H9 (cell line): Measurements from ENCODE around the gene ZFP36L1. TPM values are rescaled to one million over a fixed set of nuclear protein-coding genes. Genes with fewer than 3 reads are reported as not detected.

Source experiments
- DNase-seq: peaks from one replicate; pipeline ENCODE4 v3.0.0-alpha.2; 2017
- H2AFZ ChIP-seq: one replicate; pipeline ENCODE4 v1.6.1; 2013; ENCODE audit warnings: mild to moderate bottlenecking, low read length, control low read depth, moderate library complexity
- H2AK5ac ChIP-seq: 2 replicates; pipeline ENCODE4 v1.6.1; 2013; ENCODE audit warnings: low read length, control low read depth, mixed read lengths; ENCODE audit not compliant: insufficient read length
- H2BK120ac ChIP-seq: one replicate; pipeline ENCODE4 v1.6.1; 2013; ENCODE audit warnings: low read depth, mild to moderate bottlenecking, low read length, control low read depth, inconsistent platforms; ENCODE audit not compliant: poor library complexity, severe bottlenecking
- H2BK12ac ChIP-seq: 2 replicates; pipeline ENCODE4 v1.6.1; 2013; ENCODE audit warnings: low read length, control low read depth, mixed read lengths, low read depth; ENCODE audit not compliant: insufficient read length
- H2BK15ac ChIP-seq: 2 replicates; pipeline ENCODE4 v1.6.1; 2013; ENCODE audit warnings: low read depth, low read length, control low read depth
- H2BK20ac ChIP-seq: one replicate; pipeline ENCODE4 v1.6.1; 2013; ENCODE audit warnings: low read depth, mild to moderate bottlenecking, low read length, control low read depth, inconsistent platforms; ENCODE audit not compliant: poor library complexity, severe bottlenecking
- H2BK5ac ChIP-seq: 2 replicates; pipeline ENCODE4 v1.6.1; 2013; ENCODE audit warnings: low read length, control low read depth, mixed read lengths; ENCODE audit not compliant: insufficient read length
- H3K14ac ChIP-seq: 2 replicates; pipeline ENCODE4 v1.6.1; 2013; ENCODE audit warnings: low read length, control low read depth; ENCODE audit not compliant: insufficient read depth
- H3K18ac ChIP-seq: 2 replicates; pipeline ENCODE4 v1.6.1; 2013; ENCODE audit warnings: low read depth, mild to moderate bottlenecking, mixed read lengths, low read length, control low read depth; ENCODE audit not compliant: insufficient read length
- H3K23ac ChIP-seq: 2 replicates; pipeline ENCODE4 v1.6.1; 2013; ENCODE audit warnings: low read length, control low read depth, mixed read lengths, low read depth; ENCODE audit not compliant: insufficient read length
- H3K23me2 ChIP-seq: 2 replicates; pipeline ENCODE4 v1.6.1; 2013; ENCODE audit warnings: low read depth, mild to moderate bottlenecking, mixed read lengths, low read length, control low read depth; ENCODE audit not compliant: insufficient read length, poor library complexity, severe bottlenecking
- H3K27ac ChIP-seq: 2 replicates; pipeline ENCODE4 v1.5.1; 2013; ENCODE audit warnings: low read length, control low read depth, mixed read lengths, low read depth; ENCODE audit not compliant: insufficient read length
- H3K27me3 ChIP-seq: 2 replicates; pipeline ENCODE4 v1.6.1; 2013; ENCODE audit warnings: low read length, control low read depth, inconsistent platforms; ENCODE audit not compliant: insufficient read depth
- H3K4ac ChIP-seq: 2 replicates; pipeline ENCODE4 v1.6.1; 2013; ENCODE audit warnings: low read depth, mild to moderate bottlenecking, control low read depth, inconsistent platforms, low read length, moderate library complexity
- H3K4me1 ChIP-seq: 2 replicates; pipeline ENCODE4 v1.6.1; 2013; ENCODE audit warnings: low read length, control low read depth, inconsistent platforms; ENCODE audit not compliant: insufficient read depth
- H3K4me2 ChIP-seq: 2 replicates; pipeline ENCODE4 v1.6.1; 2013; ENCODE audit warnings: low read length, control low read depth, mixed read lengths; ENCODE audit not compliant: insufficient read length, insufficient read depth
- H3K56ac ChIP-seq: 2 replicates; pipeline ENCODE4 v1.6.1; 2013; ENCODE audit warnings: low read depth, mild to moderate bottlenecking, mixed read lengths, low read length, control low read depth; ENCODE audit not compliant: insufficient read length
- H3K79me1 ChIP-seq: 2 replicates; pipeline ENCODE4 v1.6.1; 2013; ENCODE audit warnings: low read depth, mild to moderate bottlenecking, moderate library complexity, low read length, control low read depth, inconsistent platforms; ENCODE audit not compliant: insufficient read depth, poor library complexity, severe bottlenecking
- H3K79me2 ChIP-seq: 2 replicates; pipeline ENCODE4 v1.6.1; 2013; ENCODE audit warnings: low read length, control low read depth, inconsistent platforms; ENCODE audit not compliant: insufficient read depth
- H3K9ac ChIP-seq: 2 replicates; pipeline ENCODE4 v1.6.1; 2013; ENCODE audit warnings: low read length, control low read depth, mixed read lengths; ENCODE audit not compliant: insufficient read length; ENCODE audit errors: extremely low read depth
- H3K9me3 ChIP-seq: one replicate; pipeline ENCODE4 v1.6.1; 2013; ENCODE audit warnings: low read depth, low read length, inconsistent platforms; ENCODE audit not compliant: control insufficient read depth
- H3T11ph ChIP-seq: one replicate; pipeline ENCODE4 v1.6.1; 2013; ENCODE audit warnings: mild to moderate bottlenecking, low read length, control low read depth, inconsistent platforms
- H4K20me1 ChIP-seq: one replicate; pipeline ENCODE4 v1.6.1; 2013; ENCODE audit not compliant: control insufficient read depth, insufficient read length, insufficient read depth
- H4K5ac ChIP-seq: 2 replicates; pipeline ENCODE4 v1.6.1; 2013; ENCODE audit warnings: low read depth, mild to moderate bottlenecking, mixed read lengths, low read length, control low read depth; ENCODE audit not compliant: insufficient read length
- H4K8ac ChIP-seq: replicated peaks from 2 replicates; pipeline ENCODE4 v1.6.1; 2013; ENCODE audit warnings: low read length, control low read depth, mixed read lengths, low read depth; ENCODE audit not compliant: insufficient read length
- H4K91ac ChIP-seq: 2 replicates; pipeline ENCODE4 v1.6.1; 2013; ENCODE audit warnings: low read depth, mild to moderate bottlenecking, moderate library complexity, mixed read lengths, low read length, control low read depth; ENCODE audit not compliant: insufficient read length
- H3K27ac Mint-ChIP-seq, 3 experiments: 2 replicates in 2 of 3; 3 replicates in 1 of 3; pipeline ENCODE4 v1.8.0; 2020 to 2021; ENCODE audit warnings: mixed read lengths in 3 of 3, mild to moderate bottlenecking in 1 of 3, moderate library complexity in 1 of 3
- H3K27me3 Mint-ChIP-seq: 2 replicates; pipeline ENCODE4 v1.8.0; 2021; ENCODE audit warnings: low read depth, mild to moderate bottlenecking, moderate library complexity, mixed read lengths
- H3K36me3 Mint-ChIP-seq, 3 experiments: 2 replicates in 2 of 3; 3 replicates in 1 of 3; pipeline ENCODE4 v1.8.0; 2020 to 2021; ENCODE audit warnings: low read depth in 3 of 3, mixed read lengths in 3 of 3; ENCODE audit not compliant: insufficient read depth in 1 of 3
- H3K4me1 Mint-ChIP-seq, 2 experiments: 2 replicates each; pipeline ENCODE4 v1.8.0; 2020; ENCODE audit warnings: mixed read lengths in 2 of 2
- H3K4me3 Mint-ChIP-seq, 2 experiments: 2 replicates in 1 of 2; 3 replicates in 1 of 2; pipeline ENCODE4 v1.8.0; 2020 to 2021; ENCODE audit warnings: mild to moderate bottlenecking in 2 of 2, mixed read lengths in 2 of 2, moderate library complexity in 1 of 2
- H3K9me3 Mint-ChIP-seq, 2 experiments: 2 replicates in 1 of 2; 3 replicates in 1 of 2; pipeline ENCODE4 v1.8.0; 2020; ENCODE audit warnings: mild to moderate bottlenecking in 2 of 2, mixed read lengths in 2 of 2, moderate library complexity in 1 of 2
- WGBS: extraction: QIAGEN DNeasy Blood & Tissue Kit; methylation state at CpG from one replicate; pipeline ENCODE4 v1.1.7; 2013; ENCODE audit warnings: missing lambda C conversion rate, low lambda C conversion rate, mixed read lengths; ENCODE audit not compliant: insufficient read length; ENCODE audit errors: extremely low coverage; 5-methylcytosine and 5-hydroxymethylcytosine counted together
- total RNA-seq: library from RNA; stranded (reverse); gene quantifications from 2 replicates; pipeline ENCODE4 v1.2.1, GENCODE V29; 2021
- TF ChIP-seq, protein P1 (sequence below): fragments of 200-600 bp; sonication (generic); conservative IDR thresholded peaks from 3 replicates; pipeline ENCODE4 v1.8.0; 2021; ENCODE audit warnings: antibody characterized with exemption, mild to moderate bottlenecking

Gene ZFP36L1
- total RNA-seq, 1 experiment from 2014 or later = 109 TPM

DNA sequence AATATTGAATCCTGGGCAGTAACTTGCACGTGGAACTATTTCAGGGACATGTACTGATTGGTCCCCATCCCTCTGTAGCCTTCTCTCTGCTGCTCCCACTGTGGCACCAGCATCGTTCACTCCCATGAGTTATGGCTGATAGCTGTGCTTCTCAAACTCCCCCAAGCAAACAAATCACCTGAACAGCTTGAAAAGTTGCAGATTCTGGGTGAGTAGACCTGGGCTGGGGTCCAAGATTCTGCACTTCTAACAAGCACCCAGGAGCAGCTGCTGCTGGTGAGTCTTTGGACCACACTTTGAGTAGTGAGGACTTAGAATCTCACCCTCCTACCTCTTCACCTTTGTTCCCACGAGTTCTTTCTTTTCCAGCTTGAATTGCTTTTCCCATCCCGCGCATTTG lies 49.4 kb upstream of the ZFP36L1 start:
- no CpG with 5 or more reads among the region's 5 CpGs for WGBS
- H3K4me1 ChIP-seq = no peaks in the 10 kb centered on the region
- no peak overlapping the region for H2BK5ac ChIP-seq
- no peak overlapping the region for H3K56ac ChIP-seq
- Mint-ChIP-seq H3K9me3 (peaks cover 3 to 6% of the 10 kb centered on the region in 2 experiments; a peak in 4 of 5 replicates), H3K36me3 (peaks cover 0 to 3% (median 0%) of the 10 kb centered on the region in 3 experiments; a peak in 3 of 7 replicates), H3K27me3 (peaks cover 3% of the 10 kb centered on the region), H3K4me1 (peaks cover 8 to 9% of the 10 kb centered on the region in 2 experiments; a peak in 3 of 4 replicates), H3K27ac (no peak overlapping the region), H3K4me3 (no peak overlapping the region)
- H4K91ac ChIP-seq = no peak overlapping the region
- no peaks in the 10 kb centered on the region for H4K20me1 ChIP-seq
- no peak overlapping the region for H2BK20ac ChIP-seq
- no peak for DNase-seq
- no peak overlapping the region for H2AFZ ChIP-seq
- H3K23ac ChIP-seq = no peak overlapping the region
- H3K4ac ChIP-seq = no peak overlapping the region
- H2BK15ac ChIP-seq = no peak overlapping the region
- no peak overlapping the region for H3K4me2 ChIP-seq
- no peak overlapping the region for H3T11ph ChIP-seq
- TF ChIP-seq, protein P1, sequence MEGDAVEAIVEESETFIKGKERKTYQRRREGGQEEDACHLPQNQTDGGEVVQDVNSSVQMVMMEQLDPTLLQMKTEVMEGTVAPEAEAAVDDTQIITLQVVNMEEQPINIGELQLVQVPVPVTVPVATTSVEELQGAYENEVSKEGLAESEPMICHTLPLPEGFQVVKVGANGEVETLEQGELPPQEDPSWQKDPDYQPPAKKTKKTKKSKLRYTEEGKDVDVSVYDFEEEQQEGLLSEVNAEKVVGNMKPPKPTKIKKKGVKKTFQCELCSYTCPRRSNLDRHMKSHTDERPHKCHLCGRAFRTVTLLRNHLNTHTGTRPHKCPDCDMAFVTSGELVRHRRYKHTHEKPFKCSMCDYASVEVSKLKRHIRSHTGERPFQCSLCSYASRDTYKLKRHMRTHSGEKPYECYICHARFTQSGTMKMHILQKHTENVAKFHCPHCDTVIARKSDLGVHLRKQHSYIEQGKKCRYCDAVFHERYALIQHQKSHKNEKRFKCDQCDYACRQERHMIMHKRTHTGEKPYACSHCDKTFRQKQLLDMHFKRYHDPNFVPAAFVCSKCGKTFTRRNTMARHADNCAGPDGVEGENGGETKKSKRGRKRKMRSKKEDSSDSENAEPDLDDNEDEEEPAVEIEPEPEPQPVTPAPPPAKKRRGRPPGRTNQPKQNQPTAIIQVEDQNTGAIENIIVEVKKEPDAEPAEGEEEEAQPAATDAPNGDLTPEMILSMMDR = no peak
- H3K27me3 ChIP-seq = no peaks in the 10 kb centered on the region
- H4K8ac ChIP-seq = no peak overlapping the region
- H2BK120ac ChIP-seq = no peak overlapping the region
- H3K14ac ChIP-seq = no peak overlapping the region
- H3K18ac ChIP-seq = no peak overlapping the region
- H4K5ac ChIP-seq = no peak overlapping the region
- no peaks in the 10 kb centered on the region for H3K79me2 ChIP-seq
- H3K9me3 ChIP-seq = no peaks in the 10 kb centered on the region
- peaks cover 4% of the 10 kb centered on the region for H3K23me2 ChIP-seq
- no peak overlapping the region for H3K9ac ChIP-seq
- H3K79me1 ChIP-seq = no peaks in the 10 kb centered on the region
- H2AK5ac ChIP-seq = no peak overlapping the region
- H2BK12ac ChIP-seq = no peak overlapping the region
- no peak overlapping the region for H3K27ac ChIP-seq
